OCI-LY7 (cell line): ENCODE results near the gene EWSR1.

Experiments used
- CTCF ChIP-seq: fragments of 200-600 bp; sonication (generic); conservative IDR thresholded peaks from 2 replicates; pipeline ENCODE4 v1.5.1; 2014; ENCODE audit warnings: mild to moderate bottlenecking, antibody characterized with exemption, low read length, moderate library complexity, mixed read lengths
- EZH2phosphoT487 ChIP-seq: fragments of 200-600 bp; sonication (generic); IDR thresholded peaks from 2 replicates; pipeline ENCODE4 v1.6.1; 2018; ENCODE audit warnings: low read depth, borderline replicate concordance, mild to moderate bottlenecking, mixed run types, antibody characterized with exemption, low read length, moderate library complexity, mixed read lengths

DNA sequence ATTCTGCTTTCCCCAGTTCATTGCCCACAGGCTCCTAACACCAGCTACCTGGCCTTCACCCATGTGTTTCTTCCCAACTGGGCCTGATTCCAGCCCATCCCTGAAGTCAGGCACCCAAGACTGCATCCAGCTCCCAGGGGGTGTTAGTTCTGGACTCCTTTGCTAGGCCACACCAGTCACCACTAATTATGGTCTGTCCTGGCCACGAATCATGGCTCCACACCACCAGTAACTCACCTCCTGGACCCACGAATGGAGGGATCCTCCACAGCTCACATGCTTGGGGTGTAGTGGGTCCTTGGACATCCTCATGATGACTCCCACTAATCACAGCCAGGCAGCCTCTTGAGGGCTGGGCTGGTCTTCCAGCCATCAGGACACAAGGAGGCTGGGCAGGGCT lies 51.0 kb downstream of the EWSR1 start:
- TF ChIP-seq CTCF (no peak), EZH2phosphoT487 (no peak)
